ENCODE results near the gene SCGN.

DNA sequence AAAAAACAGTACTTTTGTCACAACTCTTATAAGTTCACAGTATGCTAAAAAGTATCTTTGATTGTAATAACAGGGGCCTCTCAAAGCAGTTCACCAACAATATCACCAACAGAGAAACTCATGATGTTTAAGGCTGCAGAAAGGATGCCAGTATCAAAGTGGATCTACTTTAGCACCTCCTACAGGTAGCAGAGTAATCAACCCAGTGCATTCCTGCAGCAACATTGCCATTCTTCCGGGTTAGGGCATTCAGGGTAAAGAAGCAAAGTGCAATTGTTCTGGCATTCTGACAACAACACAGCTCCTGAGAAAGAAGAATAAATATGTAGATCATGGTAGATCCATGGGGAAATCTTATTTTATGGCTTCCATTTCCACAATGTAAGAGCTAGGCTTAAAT, 95.0 kb downstream of the SCGN start:
- TF ChIP-seq CTCF (IDR thresholded peaks at IDR 0.05) (no peak), POLR2A (IDR thresholded peaks at IDR 0.05) (no peak)

Measured in esophagus squamous epithelium (tissue), 4 donors.